ENCODE data around the gene HPS3.

The HPS3 gene

DNA sequence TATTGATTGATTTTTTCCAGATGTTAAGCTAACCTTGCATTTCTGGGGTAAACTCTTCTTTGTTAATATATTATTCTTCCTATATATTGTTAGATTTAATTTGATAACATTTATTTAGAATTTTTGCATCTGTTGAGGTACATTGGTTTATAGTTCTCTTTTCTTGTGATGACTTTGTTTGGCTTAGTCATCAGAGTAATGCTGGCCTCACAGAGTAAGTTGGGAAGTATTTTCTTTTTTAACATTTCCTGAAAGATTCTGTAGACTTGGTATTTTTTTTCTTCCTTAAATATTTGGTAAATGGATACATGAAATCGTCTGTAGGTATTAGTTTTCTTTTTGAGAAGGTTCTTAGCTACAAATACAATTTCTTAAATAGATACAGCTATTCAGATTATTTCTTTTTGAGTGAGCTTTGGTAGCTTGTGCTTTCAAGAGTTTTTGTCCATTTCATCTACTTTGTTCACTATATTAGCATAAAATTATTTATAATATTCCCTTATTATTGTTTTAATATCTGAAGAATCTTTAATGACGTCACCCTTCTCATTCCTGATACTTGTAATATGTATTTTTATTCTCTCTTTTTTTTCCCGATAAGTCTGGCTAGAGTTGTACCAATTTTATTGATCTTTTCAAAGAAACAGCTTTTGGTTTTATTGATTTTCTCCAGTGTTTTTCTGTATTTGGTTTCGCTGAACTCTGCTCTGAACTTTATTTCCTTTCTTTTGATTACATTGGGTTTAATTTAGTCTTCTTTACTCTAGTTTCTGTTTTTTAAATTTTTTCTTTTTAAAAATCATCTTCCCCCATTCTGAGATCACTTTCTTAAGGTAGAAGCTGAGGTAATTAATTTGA is 6.5 kb upstream of the HPS3 start:
- peak; percentile 28 to 31 for DNase-seq

DNA sequence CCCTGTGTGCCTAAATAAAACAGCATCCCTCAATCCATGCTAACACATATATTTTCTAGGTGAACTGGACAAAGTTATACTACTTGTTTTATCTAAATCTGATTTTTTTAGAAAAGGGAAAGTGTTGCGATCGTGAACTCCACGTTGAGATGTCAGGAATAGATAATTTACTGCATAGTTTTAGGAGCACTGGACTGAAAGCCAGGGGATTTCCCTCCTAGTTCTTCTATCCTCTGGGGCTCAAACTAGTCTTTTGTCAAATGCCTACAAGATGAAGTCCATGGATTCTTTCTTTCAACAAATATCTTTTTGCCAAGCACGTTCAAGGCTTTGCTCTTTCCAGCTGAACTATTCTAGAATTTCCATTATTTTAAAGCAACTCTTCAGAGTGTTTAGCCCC is 617 bp upstream of the HPS3 start:
- peak in 1 of 2 donors; percentile 5 for DNase-seq

DNA sequence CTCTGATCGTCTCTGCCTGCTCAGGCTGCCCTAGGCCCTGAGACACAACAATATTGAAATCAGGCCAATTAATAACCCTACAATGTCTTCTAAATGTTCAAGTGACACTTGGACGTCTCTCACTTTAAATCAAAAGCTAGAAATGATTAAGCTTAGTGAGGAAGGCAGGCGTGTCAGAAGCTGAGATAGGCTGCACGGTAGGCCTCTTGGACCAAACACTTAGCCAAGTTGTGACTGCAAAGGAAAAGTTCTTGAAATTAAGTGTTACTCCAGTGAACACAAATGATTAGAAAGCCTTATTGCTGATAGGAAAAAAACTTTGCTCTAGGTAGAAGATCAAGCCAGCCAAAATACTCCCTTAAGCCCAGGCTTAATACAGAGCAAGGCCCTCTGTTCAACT is 2.2 kb downstream of the HPS3 start:
- no peak for DNase-seq

DNA sequence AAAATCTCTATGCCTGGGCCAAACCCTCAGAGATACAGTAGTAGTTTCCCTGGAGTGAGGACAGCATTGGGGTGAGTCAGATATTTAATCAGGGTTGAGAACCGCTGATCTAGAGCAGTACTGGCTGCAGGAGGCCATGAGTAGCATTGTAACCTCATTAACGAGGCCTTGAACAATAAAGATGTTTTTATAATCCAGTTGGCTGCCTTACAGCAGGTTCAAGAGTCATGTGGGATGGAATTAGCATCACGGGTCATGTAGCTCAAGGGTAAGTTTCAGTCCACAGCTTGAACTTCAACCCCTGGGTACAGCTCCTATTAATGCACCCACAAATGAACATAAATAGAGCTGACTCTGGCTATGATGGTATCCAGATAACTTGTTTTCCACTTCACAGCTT is 5.1 kb downstream of the HPS3 start:
- no peak for DNase-seq

DNA sequence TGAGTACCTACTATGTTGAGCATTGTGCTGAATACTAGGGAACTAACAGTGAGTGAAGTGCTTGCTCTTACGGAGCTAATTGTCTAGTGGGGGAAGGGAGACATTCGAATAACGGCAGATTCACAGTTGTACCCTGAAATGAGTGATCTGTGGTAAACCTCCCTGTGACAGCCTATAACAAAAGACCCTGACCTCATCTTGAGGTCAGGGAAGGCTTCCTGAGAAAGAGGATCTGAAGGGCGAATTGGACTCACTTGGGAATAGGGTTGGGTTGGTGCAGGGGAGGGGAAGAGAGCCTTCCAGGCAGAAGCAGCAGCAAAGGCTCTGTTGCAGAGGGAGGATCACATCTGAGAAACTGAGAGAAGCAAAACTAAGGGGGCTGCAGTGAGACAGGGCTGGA is 13.2 kb downstream of the HPS3 start:
- no peak for DNase-seq

DNA sequence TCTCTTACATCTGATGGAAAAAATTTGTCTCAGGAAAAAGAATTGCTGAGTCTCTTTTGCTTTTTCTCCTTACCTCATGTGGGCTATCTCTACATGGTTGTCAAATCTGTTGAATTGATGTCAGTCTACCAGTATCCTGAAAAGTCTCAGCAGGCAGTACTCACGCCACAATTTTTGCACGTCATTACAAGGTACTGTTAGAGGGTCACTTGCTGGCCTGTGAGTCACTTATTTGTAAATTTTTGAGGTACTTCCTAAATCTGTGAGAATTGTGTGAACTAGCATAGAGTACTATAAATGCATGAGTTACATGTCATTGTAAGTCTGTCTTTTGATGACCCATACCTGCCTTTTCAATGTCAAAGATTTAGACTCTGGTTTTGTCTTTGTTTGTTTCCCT is 15.9 kb downstream of the HPS3 start:
- DNase-seq = peak; percentile 87 to 88

DNA sequence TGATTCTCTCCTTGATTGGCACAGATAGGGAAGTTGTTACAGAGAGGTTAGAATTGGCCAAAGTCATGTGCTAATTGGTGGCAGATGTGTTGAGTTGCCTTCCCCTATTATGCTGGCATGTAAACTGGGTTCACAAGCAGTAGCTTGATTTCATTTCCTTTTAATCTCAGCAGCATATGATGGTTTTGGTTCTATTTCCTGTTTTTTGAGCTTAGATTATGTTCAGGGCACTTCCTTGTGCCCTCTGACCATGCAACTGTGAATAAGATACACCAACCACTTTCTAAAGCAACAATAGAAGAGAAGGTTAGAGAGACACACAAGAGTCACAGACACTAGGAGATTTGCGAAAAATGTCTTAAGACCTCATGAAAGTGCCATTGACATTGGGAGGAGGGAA is 16.5 kb downstream of the HPS3 start:
- DNase-seq = peak; percentile 90 to 96

DNA sequence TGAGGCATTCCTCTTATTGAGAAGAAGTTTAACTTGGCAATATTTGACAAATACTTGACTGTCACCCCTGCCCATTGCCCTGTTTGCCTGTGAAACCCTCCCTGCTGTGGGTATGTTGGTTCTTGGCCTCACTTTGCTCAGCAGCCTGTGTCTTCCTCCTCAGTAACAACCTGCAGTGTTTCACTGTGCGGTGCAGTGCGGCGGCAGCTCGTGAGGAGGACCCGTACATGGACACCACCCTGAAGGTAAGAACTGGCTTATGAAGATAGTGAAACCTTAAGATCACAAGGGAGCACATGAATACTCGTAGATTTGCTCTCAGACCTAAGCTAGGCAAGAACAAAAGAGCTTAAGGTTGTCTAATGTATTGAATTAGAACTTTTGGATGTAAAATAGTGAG is 21.0 kb downstream of the HPS3 start:
- DNase-seq = no peak

DNA sequence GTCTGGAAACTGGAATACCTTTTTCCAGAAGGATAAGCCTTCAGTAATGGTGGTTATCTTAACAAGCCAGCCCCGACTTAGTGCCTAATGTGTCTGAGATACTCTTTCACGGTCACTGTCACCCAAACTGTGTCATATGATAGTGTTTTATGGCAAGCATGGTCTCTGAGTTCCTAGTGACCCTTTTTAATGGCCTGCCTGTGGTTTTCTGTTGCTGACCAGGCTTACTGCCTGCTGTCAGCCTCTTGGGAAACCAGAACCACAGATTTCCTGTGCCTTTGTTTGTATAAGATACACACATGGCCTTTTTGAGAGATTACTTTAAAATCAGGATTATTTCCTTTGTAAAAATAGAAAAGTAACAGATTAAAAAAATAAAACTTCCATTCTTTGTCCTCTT is 22.4 kb downstream of the HPS3 start:
- DNase-seq = peak; percentile 75 to 81

DNA sequence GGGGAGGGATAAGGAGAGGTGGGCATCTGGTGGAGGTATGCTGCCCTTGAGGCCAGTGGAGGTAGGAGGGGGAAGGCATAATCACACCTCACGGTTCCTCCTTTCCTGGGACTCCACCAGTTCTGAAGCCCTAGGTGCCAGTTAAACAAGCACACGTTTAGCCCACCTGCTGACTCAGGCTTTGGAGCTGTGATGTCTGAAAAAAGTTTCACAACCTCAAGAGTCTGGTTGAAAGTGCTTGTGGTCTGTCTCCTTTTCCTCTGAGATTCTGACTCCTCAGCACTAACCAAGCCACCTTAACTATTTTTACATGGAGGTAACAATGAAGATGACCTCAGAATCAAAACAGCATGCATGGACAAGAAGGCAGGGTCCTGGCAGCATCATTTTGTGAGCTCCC is 23.0 kb downstream of the HPS3 start:
- peak in 1 of 2 donors; percentile 25 for DNase-seq

DNA sequence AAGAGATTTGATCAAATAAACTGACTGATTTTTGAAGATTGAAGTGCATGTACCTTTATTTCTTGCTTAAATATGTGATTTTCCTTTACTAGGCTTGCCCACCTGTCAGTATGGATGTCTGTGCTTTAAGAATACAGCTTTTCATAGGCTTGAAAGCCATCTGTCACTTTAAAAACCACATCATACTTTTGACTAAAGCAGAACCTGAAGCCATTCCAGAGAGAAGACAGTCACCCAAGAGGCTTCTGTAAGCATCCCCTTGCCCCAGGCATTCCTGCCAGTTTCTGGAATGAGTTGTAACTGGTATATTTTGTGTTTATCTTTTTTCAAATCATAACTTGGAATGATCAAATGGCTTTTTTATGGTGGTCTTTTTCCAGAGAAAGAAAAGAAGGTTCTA is 24.0 kb downstream of the HPS3 start:
- no peak for DNase-seq

DNA sequence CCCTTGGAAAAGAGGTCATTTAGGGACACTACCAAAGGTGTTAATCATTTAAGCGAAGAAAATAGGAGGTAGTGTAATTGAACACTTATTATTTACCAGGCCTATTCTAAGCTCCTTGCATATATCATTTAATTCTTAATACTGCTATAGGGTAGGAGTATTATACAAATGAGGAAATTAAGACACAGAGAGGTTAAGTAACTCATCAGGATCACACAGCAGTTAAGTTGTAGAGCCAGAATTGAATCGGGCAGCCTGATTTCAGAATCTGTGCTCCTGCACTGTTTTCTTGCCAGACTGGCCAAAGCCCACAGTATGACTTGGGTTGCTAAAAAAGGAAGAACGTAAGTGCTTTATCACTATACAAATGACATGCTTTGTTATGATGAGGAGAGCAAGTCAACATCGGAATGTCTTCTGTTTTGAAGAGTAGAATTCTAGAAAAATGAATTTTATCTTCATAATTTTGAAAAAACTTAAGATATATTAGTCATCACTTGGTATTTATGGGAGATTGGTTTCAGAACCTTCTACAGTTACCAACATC is 31.4 kb downstream of the HPS3 start:
- DNase-seq = no peak

DNA sequence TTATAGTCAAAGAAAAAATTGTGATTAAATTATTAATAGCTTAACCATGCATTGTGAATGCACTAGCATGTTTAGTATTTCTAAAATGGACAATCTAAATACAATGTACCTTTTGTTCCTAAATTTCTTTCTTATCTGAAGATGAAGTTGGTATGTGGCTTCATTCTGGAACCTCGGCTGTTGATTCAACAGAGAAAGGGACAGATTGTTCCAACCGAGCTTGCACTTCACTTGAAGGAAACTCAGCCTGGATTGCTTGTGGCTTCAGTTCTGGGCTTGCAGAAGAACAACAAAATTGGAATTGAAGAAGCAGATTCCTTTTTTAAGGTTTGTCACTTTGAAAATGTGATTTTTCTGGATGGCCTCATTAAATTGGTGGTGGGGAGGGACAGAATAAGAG is 32.6 kb downstream of the HPS3 start:
- no peak for DNase-seq

DNA sequence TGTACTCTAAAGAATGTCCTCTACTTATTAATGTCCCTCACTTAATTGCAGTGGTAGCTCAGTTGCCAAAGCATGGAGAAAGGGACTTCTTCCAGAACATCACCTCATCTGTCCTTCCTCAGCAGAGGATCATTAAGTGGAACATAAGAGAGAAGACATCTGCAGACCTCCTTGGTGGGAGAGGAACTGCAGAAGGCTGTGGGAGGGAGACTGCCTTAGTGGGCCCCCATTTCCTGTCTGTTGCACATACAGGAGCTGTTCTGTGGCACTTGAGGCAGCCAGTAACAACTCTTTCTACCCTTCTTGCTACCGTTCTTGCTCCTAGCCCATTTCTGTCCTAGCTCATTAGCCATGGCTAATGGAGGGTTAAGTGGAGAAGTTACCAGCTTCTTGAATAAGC is 33.6 kb downstream of the HPS3 start:
- DNase-seq = peak; percentile 44 to 61

DNA sequence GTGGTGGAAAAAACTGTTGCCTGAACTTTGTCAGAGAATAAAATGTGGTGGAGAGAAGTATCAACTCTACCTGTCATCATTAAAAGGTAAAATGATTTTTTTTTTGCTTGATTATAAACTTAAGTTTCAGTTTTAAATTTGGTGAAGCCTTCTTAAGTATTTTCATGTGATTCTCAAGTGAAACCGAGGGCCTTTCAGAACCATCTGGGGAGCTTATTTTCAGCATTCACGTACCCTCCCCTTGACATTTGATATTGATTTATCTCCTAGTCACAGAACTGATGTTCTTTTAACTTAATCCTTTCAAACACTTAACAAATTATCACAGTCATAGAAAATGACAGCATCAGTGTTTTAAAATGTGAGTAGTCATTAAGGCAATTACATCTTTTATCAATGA is 38.5 kb downstream of the HPS3 start:
- DNase-seq = no peak

DNA sequence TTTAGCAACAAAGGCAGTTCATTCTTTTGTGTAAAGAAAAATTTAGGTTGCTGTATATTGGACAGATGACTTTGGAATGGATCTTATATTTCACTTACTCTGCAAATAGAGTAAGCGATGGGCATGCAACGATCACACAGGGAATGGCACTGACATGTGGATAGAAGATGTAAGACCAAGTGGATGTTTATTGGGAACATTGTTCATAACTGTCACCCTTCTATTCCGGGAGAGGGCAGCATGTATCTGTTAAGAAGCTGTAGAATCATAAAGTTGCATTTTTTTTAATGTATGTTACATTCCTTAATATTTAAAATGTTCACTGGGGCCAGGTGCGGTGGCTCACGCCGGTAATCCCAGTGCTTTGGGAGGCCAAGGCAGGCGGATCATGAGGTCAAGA is 41.2 kb downstream of the HPS3 start:
- no peak for DNase-seq

DNA sequence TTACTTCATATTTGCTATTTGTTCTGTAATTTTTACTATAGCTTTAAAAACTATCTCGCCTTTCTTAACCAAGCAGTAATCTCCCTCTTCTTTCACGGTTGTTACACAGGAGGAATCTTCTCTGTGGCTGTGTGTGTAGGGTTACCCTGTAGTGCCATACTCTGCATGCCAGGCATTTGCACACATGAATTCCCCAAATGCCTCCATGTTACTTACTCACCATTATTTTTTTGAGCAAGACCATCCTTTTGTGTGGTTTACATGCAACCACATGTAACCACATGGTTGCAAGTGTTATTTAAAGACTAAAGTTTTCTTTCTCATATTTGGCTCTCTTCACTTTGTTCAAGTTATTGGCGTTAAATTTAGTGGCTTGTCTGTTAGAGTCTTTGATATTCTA is 45.5 kb downstream of the HPS3 start:
- DNase-seq = no peak

DNA sequence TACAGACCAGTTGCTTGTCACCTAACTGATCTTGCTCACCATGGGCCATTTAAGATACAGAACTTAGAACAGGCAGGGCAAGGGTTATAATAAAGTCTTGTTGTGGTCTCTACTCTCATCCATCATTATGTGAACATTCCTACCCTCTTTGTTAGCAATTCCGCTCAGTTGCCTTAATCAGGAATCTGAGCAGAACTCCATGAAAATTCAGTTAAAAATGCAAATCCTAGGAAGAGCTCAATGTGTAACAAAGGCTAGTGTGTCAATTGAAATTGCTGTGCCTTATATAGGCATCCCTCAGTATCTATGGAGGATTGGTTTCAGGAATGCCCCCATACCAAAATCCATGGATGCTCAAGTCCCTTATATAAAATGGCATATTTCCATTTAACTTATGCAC is 47.7 kb downstream of the HPS3 start:
- DNase-seq = no peak

DNA sequence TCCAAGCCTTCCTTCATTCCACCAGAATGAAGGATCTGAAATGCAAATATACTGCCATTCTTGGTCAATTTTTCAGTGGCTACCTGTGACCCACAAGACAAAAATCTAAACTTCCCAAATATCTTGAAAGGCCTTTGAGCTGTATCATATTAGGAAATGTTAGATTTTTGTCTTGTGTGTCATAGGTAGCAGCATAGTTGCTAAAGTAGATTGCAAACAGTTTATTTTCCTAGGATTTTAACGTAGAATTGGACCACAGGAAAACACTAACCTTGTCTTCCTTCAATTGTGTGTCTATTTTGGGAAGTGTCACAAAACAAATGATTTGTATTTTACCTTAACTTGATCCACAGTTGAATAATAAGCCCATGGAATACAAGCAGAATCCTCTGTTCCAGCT is 49.8 kb downstream of the HPS3 start:
- peak in 1 of 2 donors; percentile 5 for DNase-seq

DNA sequence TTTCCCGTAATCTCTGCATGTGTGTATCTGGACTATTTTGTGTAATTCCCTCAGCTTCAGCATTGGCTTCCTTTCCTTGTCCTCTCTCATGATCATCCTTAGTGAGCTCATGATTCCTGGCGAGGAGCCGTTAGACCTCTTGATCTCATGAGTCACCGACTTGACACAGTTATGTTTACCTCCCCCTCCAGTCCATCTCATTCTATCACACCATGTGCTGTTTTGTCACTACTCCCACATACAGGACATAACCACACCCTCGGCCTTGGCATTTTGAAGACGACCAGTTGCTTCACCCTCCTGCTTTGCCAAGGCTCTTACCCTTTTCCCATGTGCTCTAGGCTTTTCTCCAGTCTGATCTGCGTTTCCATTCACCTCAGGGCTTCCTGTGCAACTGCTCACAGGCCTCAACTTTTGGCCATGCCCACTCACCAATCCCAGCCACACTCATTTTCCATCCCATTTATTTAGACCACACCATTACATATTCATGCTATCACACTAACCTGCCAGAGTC is 50.7 kb downstream of the HPS3 start:
- peak; percentile 95 to 97 for DNase-seq

DNA sequence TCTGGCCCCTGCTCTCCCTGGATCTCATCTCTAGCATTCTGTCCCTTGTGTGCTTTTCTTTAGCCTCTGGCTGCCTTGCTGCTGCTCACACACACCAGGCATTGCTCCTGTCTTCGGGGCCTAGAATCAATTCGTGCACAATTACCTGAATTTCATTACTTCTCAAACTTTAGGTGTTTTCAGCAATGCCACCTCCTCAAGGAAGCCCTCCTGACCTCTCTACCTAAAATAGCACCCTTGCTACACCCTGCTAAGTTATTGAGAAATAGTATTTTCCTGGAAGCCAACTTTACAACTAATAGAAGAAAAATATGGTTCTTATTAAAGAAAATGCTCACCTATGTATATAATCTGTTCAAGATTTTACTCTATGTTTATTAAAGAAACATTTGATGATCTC is 51.7 kb downstream of the HPS3 start:
- DNase-seq = no peak

DNA sequence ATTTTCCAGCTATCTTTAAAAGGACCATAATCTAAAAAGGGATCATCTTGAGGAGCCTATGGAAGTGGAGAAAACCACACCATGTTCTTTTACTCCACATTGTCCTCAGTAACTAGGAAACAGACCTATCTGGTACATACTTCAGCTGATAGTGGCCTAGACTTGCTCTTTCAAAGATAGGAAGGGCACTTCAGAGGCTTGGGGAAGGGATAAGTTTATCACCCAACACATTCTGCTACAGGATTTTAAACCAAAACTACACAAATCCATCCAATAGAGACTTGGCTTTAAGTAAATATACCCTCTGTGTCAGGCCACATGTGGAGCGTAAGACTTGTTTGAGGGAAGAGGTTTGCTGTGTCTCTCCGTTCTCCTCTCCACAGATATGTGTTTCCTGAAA is 56.8 kb downstream of the HPS3 start:
- DNase-seq = no peak

DNA sequence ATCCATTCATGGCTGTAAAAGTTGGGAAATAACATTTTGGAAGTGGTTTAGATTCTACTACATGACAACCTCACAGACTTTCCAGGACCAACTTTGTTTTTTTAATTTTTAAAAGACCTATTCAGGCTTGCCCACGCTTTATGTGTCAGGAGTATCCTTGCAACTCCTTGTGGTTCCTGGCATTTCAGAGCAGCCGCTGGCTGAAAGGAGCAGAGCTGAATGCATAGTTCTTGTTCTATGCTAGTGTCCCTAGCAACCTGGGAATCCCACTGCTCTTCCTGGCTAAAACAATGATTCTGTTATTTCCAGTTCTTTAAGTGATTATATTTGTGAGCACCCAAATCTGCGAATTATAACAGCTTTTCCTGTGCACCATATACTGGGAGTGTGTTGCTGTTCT is 57.3 kb downstream of the HPS3 start:
- no peak for DNase-seq

DNA sequence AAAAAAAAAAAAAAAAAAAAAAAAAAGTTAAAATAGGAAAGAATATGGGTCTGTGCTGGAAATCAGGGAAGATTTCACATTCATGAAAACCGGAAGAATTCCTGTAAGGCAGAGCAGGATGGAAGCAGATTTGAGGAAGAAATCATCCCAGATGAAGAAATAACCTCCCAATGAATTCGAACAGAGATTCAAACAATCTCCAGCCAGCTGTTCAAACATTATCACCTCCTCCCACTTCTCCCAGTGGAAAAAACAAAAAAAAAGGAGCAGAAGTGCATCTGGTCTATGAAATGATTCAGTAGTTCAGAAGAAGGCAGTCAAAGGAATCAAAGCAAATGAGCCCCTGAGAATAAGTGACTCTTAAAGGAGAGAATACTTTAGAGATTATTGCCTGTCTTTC is 59.1 kb downstream of the HPS3 start:
- no peak for DNase-seq

DNA sequence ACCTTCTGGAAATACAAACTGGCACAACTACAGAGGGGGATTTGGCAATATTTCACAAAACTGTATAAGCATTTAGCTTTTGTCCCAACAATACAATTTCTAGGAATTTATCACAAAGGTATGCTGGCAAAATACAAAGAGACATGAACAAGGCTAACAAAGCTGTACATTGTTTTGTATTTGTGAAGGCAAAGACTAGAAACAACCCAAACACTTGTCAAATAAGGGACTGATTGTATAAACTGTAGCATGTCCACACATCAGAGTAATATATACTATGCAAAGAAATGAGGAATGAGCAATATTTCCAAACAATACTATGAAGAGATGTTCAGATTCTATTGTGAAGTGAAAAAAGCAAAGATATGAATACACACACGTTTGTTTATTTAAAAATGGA is 65.8 kb downstream of the HPS3 start:
- no peak for DNase-seq
